Fibroblast of mammary gland (primary cell): ENCODE measurements around the gene APOL4.
"Not testable (repeated sequence)": the region's sequence is repeated elsewhere in the genome, so short reads cannot be mapped to it uniquely, and the experiment has no call there.

Experiments used
- DNase-seq: peaks from one replicate; pipeline ENCODE4 v3.0.0-alpha.2; 2010; ENCODE audit warnings: low read depth
- H3K4me3 ChIP-seq: 2 replicates; pipeline ENCODE4 v1.5.1; 2011; ENCODE audit warnings: low read depth, mild to moderate bottlenecking, low read length, moderate library complexity; ENCODE audit not compliant: control insufficient read depth
- TF ChIP-seq, protein P1 (sequence below): conservative IDR thresholded peaks from 2 replicates; pipeline ENCODE4 v1.5.1; 2011; ENCODE audit warnings: low read depth, low read length, inconsistent platforms; ENCODE audit not compliant: control insufficient read depth, insufficient read depth

The APOL4 gene

GRCh38 chr22:36208914-36209313, 7.3 kb upstream of the APOL4 start:
- no peak for DNase-seq
- H3K4me3 ChIP-seq, result no peak overlapping the region
- TF ChIP-seq, protein P1, sequence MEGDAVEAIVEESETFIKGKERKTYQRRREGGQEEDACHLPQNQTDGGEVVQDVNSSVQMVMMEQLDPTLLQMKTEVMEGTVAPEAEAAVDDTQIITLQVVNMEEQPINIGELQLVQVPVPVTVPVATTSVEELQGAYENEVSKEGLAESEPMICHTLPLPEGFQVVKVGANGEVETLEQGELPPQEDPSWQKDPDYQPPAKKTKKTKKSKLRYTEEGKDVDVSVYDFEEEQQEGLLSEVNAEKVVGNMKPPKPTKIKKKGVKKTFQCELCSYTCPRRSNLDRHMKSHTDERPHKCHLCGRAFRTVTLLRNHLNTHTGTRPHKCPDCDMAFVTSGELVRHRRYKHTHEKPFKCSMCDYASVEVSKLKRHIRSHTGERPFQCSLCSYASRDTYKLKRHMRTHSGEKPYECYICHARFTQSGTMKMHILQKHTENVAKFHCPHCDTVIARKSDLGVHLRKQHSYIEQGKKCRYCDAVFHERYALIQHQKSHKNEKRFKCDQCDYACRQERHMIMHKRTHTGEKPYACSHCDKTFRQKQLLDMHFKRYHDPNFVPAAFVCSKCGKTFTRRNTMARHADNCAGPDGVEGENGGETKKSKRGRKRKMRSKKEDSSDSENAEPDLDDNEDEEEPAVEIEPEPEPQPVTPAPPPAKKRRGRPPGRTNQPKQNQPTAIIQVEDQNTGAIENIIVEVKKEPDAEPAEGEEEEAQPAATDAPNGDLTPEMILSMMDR, result no peak

DNA sequence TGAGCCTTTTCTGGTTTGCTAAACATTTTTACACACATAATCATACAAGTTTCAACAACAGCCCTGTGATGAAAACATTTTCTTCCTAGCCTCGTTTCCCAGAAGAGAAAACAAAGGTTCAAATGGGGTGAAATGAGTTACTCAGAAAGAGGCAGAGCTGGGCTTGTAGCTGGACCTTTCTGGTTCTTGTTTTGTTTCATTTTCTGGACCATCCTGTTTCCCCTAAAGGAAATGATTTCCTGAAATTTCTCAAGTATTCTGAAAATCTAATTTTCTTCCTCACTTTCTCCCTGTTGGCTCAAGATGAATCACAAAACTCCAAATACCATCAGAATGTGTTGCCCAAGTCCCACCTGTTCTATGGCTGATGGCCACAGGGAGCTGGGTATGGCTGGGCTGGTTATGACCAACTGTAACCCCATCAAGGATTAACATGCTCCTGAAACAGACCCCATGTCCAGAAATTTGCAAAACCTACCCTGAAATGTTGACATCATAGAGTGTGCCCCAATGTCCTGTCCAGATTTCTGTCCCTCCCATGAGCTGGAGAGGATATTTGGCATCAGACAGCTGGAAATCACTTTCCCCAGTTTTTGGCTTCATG, 6.7 kb upstream of the APOL4 start:
- TF ChIP-seq, protein P1, result no peak
- no peak overlapping the region for H3K4me3 ChIP-seq
- no peak for DNase-seq

- H3K4me3 ChIP-seq, result no peak overlapping the region
- TF ChIP-seq, protein P1, result no peak
- no peak for DNase-seq
Observed at GRCh38 chr22:36206255-36206654, 4.6 kb upstream of the APOL4 start.

GRCh38 chr22:36205573-36205972, 4.0 kb upstream of the APOL4 start:
- not testable (repeated sequence) for DNase-seq, H3K4me3 ChIP-seq

DNA sequence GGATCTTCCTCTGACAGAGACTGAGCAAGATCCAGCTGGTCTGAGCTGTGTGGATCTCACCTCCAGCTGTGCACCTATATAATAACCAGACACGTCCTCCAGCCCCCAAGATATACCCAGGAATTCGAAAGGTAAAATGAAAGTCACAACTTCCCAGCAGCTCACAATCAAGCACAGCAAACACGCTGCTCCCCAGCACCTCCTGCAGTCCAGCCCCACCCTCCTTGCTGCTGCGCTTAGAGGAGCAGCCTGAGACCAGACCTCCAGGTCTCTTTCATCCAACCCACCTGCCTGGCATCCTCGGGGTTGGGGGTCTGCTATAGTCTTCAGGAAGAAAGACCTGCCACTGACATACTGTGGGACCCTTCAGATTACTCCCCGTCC, 3.0 kb upstream of the APOL4 start:
- TF ChIP-seq, protein P1, result no peak
- no peak overlapping the region for H3K4me3 ChIP-seq
- no peak for DNase-seq

GRCh38 chr22:36204001-36204631, 2.5 kb upstream of the APOL4 start:
- TF ChIP-seq, protein P1, result no peak
- DNase-seq, result no peak
- no peak overlapping the region for H3K4me3 ChIP-seq

GRCh38 chr22:36203441-36203840, 1.8 kb upstream of the APOL4 start:
- not testable (repeated sequence) for DNase-seq, H3K4me3 ChIP-seq

DNA sequence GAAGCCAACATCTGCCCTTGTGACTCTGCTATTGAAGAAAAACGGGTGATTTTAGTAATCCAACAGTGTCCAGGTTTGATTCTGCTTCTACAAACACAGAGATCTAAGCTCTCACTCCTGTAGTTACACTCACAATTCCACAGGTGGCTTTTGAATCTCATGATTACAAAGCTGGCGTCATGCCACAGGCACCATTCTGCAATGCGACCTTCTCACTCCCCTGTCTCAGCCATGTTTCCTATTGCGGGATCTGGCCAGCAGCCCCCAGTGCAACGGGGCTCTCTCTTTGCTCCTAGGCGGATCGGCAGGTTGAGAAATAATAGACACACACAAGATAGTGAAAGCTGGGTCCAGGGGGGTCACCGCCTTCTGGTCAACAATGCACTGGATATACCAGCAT, 1.3 kb upstream of the APOL4 start:
- H3K4me3 ChIP-seq, DNase-seq: not testable (repeated sequence)

- not testable (repeated sequence) for H3K4me3 ChIP-seq, DNase-seq
Observed at GRCh38 chr22:36201025-36201424, 584 bp downstream of the APOL4 start.
